ENCODE results near the gene MYO10. TPM values are rescaled to one million over a fixed set of nuclear protein-coding genes. Genes with fewer than 3 reads are reported as not detected.
"Not testable (repeated sequence)": the region's sequence is repeated elsewhere in the genome, so short reads cannot be mapped to it uniquely, and the experiment has no call there.

The MYO10 gene
- total and polyA plus RNA-seq, 9 donors, result 10.8 to 35.8 (median 16.3) TPM

- no peaks in the 10 kb centered on the region for H3K36me3 ChIP-seq
- intact Hi-C loops (cut with DNase I), result no loop called here
- H3K27ac ChIP-seq, result no peak overlapping the region
- DNase-seq, result no peak
- H3K9me3 ChIP-seq, result no peaks in the 10 kb centered on the region
- H3K4me1 ChIP-seq (ENCODE audit: insufficient read depth), result no peaks in the 10 kb centered on the region
- H3K4me3 ChIP-seq, result no peak overlapping the region
- no peak for TF ChIP-seq CTCF (IDR thresholded peaks at IDR 0.05)
- no peak for TF ChIP-seq POLR2A (IDR thresholded peaks at IDR 0.05)
- TF ChIP-seq EP300 (IDR thresholded peaks at IDR 0.05), result no peak
- WGBS, 3 donors, result 86 to 91% (median 87%) methylated on average over 15 of the region's 15 CpGs
- no peaks in the 10 kb centered on the region for H3K27me3 ChIP-seq
Measured at GRCh38 chr5:16744164-16744880, 191.8 kb downstream of the MYO10 start.

DNA sequence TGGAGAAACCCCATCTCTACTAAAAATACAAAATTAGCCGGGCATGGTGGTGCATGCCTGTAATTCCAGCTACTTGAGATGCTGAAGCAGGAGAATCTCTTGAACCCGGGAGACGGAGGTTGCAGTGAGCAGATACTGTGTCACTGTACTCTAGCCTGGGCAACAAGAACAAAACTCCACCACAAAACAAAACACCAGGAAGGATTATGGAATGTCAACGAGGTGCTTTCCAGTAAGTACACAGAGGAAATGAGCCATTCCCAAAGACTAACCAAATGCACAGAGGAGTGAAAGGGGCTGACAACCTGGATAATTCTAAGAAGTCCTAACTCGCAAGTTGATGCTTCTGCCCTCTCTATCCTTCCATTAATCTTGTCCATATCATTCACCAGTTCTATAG is 193.2 kb downstream of the MYO10 start:
- DNase-seq, result no peak
- WGBS, 3 donors, result 73 to 83% (median 80%) methylated on average over 5 of the region's 5 CpGs
- TF ChIP-seq CTCF (IDR thresholded peaks at IDR 0.05) (no peak), POLR2A (IDR thresholded peaks at IDR 0.05) (no peak), EP300 (IDR thresholded peaks at IDR 0.05) (no peak)
- intact Hi-C loops (cut with DNase I), result no loop called here
- Histone ChIP-seq H3K4me1 (ENCODE audit: insufficient read depth) (no peaks in the 10 kb centered on the region), H3K36me3 (no peaks in the 10 kb centered on the region), H3K4me3 (no peak overlapping the region), H3K9me3 (no peaks in the 10 kb centered on the region), H3K27me3 (no peaks in the 10 kb centered on the region), H3K27ac (no peak overlapping the region)

- no peaks in the 10 kb centered on the region for H3K36me3 ChIP-seq
- no peak overlapping the region for H3K4me3 ChIP-seq
- no peaks in the 10 kb centered on the region for H3K9me3 ChIP-seq
- 48 to 63% (median 54%) methylated on average over 11 of the region's 11 CpGs for WGBS, 3 donors
- no peak overlapping the region for H3K27ac ChIP-seq
- intact Hi-C loops (cut with DNase I), result no loop called here
- H3K4me1 ChIP-seq (ENCODE audit: insufficient read depth), result peaks cover 2% of the 10 kb centered on the region
- no peak for DNase-seq
- no peaks in the 10 kb centered on the region for H3K27me3 ChIP-seq
- no peak for TF ChIP-seq CTCF (IDR thresholded peaks at IDR 0.05)
- TF ChIP-seq POLR2A (IDR thresholded peaks at IDR 0.05), result no peak
- no peak for TF ChIP-seq EP300 (IDR thresholded peaks at IDR 0.05)
Measured at GRCh38 chr5:16740811-16741392, 195.2 kb downstream of the MYO10 start.

DNA sequence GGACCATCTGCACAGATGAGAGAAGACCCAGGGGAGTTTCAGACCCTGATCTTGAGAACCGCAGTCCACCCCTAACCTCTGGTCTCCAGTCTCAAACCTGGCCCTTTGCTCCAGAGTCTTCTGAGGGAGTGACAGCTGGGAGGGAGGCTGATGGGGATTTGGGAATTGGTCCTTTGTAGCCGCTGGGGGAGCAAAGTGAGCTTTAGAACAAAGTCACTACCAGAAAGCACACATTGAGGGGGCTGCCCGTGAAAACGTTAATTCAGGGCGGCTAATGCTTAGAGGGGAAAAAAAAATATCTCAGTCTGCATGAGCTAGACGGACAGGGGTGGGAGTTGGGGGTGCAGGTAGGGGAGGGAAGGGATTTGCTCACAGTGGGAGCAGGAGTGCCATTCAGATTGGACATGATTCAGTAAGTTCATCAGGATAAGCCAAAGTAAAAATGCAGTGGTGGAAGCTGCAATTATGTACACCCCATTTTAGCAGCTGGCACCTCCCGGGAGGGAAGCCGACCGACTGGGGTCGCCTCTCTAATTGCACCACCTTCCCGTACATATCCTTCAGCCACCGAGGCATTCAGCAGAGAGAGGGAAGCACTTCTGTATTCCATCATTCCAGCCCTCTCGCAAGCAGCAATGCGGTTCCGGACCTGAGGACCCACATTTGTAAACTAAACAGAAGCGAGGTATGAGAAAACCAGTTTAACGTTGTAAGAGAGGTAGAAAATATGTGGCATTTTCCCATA is 195.8 kb downstream of the MYO10 start:
- no peak for TF ChIP-seq POLR2A (IDR thresholded peaks at IDR 0.05)
- DNase-seq, result no peak
- H3K4me3 ChIP-seq, result no peak overlapping the region
- no peaks in the 10 kb centered on the region for H3K36me3 ChIP-seq
- no peaks in the 10 kb centered on the region for H3K27me3 ChIP-seq
- peaks cover 2% of the 10 kb centered on the region for H3K4me1 ChIP-seq (ENCODE audit: insufficient read depth)
- intact Hi-C loops (cut with DNase I), result no loop called here
- H3K9me3 ChIP-seq, result no peaks in the 10 kb centered on the region
- no peak overlapping the region for H3K27ac ChIP-seq
- WGBS, 3 donors, result 79 to 91% (median 88%) methylated on average over 17 of the region's 17 CpGs

GRCh38 chr5:16738393-16738792 is 197.7 kb downstream of the MYO10 start:
- H3K4me3 ChIP-seq; intact Hi-C loops (cut with DNase I); DNase-seq; H3K9me3 ChIP-seq; H3K27me3 ChIP-seq; H3K27ac ChIP-seq; H3K4me1 ChIP-seq (ENCODE audit: insufficient read depth); H3K36me3 ChIP-seq: not testable (repeated sequence)
- WGBS, 3 donors, result 94 to 97% (median 97%) methylated on average over 5 of the region's 5 CpGs
